ENCODE data around the gene CYP2C18. TPM values are rescaled to one million over a fixed set of nuclear protein-coding genes. Genes with fewer than 3 reads are reported as not detected.
"Not testable (repeated sequence)": the region's sequence is repeated elsewhere in the genome, so short reads cannot be mapped to it uniquely, and the experiment has no call there.

The CYP2C18 gene
- total RNA-seq, 1 donor = not detected

- not testable (repeated sequence) for H3K4me3 ChIP-seq (ENCODE audit: low read length); H3K9me3 ChIP-seq (ENCODE audit: low read depth, low read length); H3K27me3 ChIP-seq (ENCODE audit: insufficient read depth, low read length); H3K4me1 ChIP-seq (ENCODE audit: insufficient read depth, low read length)
Observed at GRCh38 chr10:94682636-94683035, 893 bp upstream of the CYP2C18 start.

GRCh38 chr10:94687625-94688248 is 4.2 kb downstream of the CYP2C18 start:
- H3K9me3 ChIP-seq (ENCODE audit: low read depth, low read length) = no peaks in the 10 kb centered on the region
- no peaks in the 10 kb centered on the region for H3K27me3 ChIP-seq (ENCODE audit: insufficient read depth, low read length)
- H3K4me1 ChIP-seq (ENCODE audit: insufficient read depth, low read length) = no peaks in the 10 kb centered on the region
- no peak overlapping the region for H3K4me3 ChIP-seq (ENCODE audit: low read length)

GRCh38 chr10:94706089-94706488 is 22.6 kb downstream of the CYP2C18 start:
- no peaks in the 10 kb centered on the region for H3K4me1 ChIP-seq (ENCODE audit: insufficient read depth, low read length)
- no peaks in the 10 kb centered on the region for H3K9me3 ChIP-seq (ENCODE audit: low read depth, low read length)
- H3K4me3 ChIP-seq (ENCODE audit: low read length) = no peak overlapping the region
- H3K27me3 ChIP-seq (ENCODE audit: insufficient read depth, low read length) = no peaks in the 10 kb centered on the region

GRCh38 chr10:94710578-94710977 is 27.0 kb downstream of the CYP2C18 start:
- no peaks in the 10 kb centered on the region for H3K4me1 ChIP-seq (ENCODE audit: insufficient read depth, low read length)
- H3K27me3 ChIP-seq (ENCODE audit: insufficient read depth, low read length) = no peaks in the 10 kb centered on the region
- no peak overlapping the region for H3K4me3 ChIP-seq (ENCODE audit: low read length)
- no peaks in the 10 kb centered on the region for H3K9me3 ChIP-seq (ENCODE audit: low read depth, low read length)

GRCh38 chr10:94725871-94726270 is 42.3 kb downstream of the CYP2C18 start:
- Histone ChIP-seq H3K27me3 (ENCODE audit: insufficient read depth, low read length) (no peaks in the 10 kb centered on the region), H3K4me1 (ENCODE audit: insufficient read depth, low read length) (no peaks in the 10 kb centered on the region), H3K4me3 (ENCODE audit: low read length) (no peak overlapping the region), H3K9me3 (ENCODE audit: low read depth, low read length) (no peaks in the 10 kb centered on the region)

- Histone ChIP-seq H3K4me1 (ENCODE audit: insufficient read depth, low read length) (no peaks in the 10 kb centered on the region), H3K27me3 (ENCODE audit: insufficient read depth, low read length) (no peaks in the 10 kb centered on the region), H3K9me3 (ENCODE audit: low read depth, low read length) (no peaks in the 10 kb centered on the region), H3K4me3 (ENCODE audit: low read length) (no peak overlapping the region)
Observed at GRCh38 chr10:94735197-94735596, 51.7 kb downstream of the CYP2C18 start.

GRCh38 chr10:94738588-94738987 is 55.1 kb downstream of the CYP2C18 start:
- Histone ChIP-seq H3K27me3 (ENCODE audit: insufficient read depth, low read length) (no peaks in the 10 kb centered on the region), H3K4me3 (ENCODE audit: low read length) (no peak overlapping the region), H3K4me1 (ENCODE audit: insufficient read depth, low read length) (no peaks in the 10 kb centered on the region), H3K9me3 (ENCODE audit: low read depth, low read length) (no peaks in the 10 kb centered on the region)

- no peak overlapping the region for H3K4me3 ChIP-seq (ENCODE audit: low read length)
- no peaks in the 10 kb centered on the region for H3K9me3 ChIP-seq (ENCODE audit: low read depth, low read length)
- H3K4me1 ChIP-seq (ENCODE audit: insufficient read depth, low read length) = no peaks in the 10 kb centered on the region
- no peaks in the 10 kb centered on the region for H3K27me3 ChIP-seq (ENCODE audit: insufficient read depth, low read length)
Observed at GRCh38 chr10:94747137-94747536, 63.6 kb downstream of the CYP2C18 start.

- no peaks in the 10 kb centered on the region for H3K27me3 ChIP-seq (ENCODE audit: insufficient read depth, low read length)
- H3K4me3 ChIP-seq (ENCODE audit: low read length) = no peak overlapping the region
- H3K4me1 ChIP-seq (ENCODE audit: insufficient read depth, low read length) = no peaks in the 10 kb centered on the region
- H3K9me3 ChIP-seq (ENCODE audit: low read depth, low read length) = no peaks in the 10 kb centered on the region
Observed at GRCh38 chr10:94747838-94748237, 64.3 kb downstream of the CYP2C18 start.

GRCh38 chr10:94757916-94758315 is 74.4 kb downstream of the CYP2C18 start:
- H3K4me1 ChIP-seq (ENCODE audit: insufficient read depth, low read length) = no peaks in the 10 kb centered on the region
- H3K9me3 ChIP-seq (ENCODE audit: low read depth, low read length) = no peaks in the 10 kb centered on the region

GRCh38 chr10:94760586-94761178 is 77.2 kb downstream of the CYP2C18 start:
- no peaks in the 10 kb centered on the region for H3K9me3 ChIP-seq (ENCODE audit: low read depth, low read length)
- H3K4me3 ChIP-seq (ENCODE audit: low read length) = no peak overlapping the region
- no peaks in the 10 kb centered on the region for H3K4me1 ChIP-seq (ENCODE audit: insufficient read depth, low read length)
- H3K27me3 ChIP-seq (ENCODE audit: insufficient read depth, low read length) = no peaks in the 10 kb centered on the region

More at GRCh38 chr10:94757916-94758315, 74.4 kb downstream of the CYP2C18 start:
- no peak overlapping the region for H3K4me3 ChIP-seq (ENCODE audit: low read length)
- H3K27me3 ChIP-seq (ENCODE audit: insufficient read depth, low read length) = no peaks in the 10 kb centered on the region

GRCh38 chr10:94762393-94762792 is 78.9 kb downstream of the CYP2C18 start, which contains the start of gene CYP2C19:
CYP2C19 (plus strand) TSS chr10:94762681; CDS start chr10:94762706, 25 bp downstream.
- Histone ChIP-seq H3K27me3 (ENCODE audit: insufficient read depth, low read length) (no peaks in the 10 kb centered on the region), H3K4me3 (ENCODE audit: low read length) (no peak within 1 kb of the TSS), H3K9me3 (ENCODE audit: low read depth, low read length) (no peaks in the 10 kb centered on the region), H3K4me1 (ENCODE audit: insufficient read depth, low read length) (no peaks in the 10 kb centered on the region)

- not testable (repeated sequence) for H3K4me1 ChIP-seq (ENCODE audit: insufficient read depth, low read length); H3K9me3 ChIP-seq (ENCODE audit: low read depth, low read length); H3K4me3 ChIP-seq (ENCODE audit: low read length); H3K27me3 ChIP-seq (ENCODE audit: insufficient read depth, low read length)
Observed at GRCh38 chr10:94775425-94775824, 91.9 kb downstream of the CYP2C18 start.

- Histone ChIP-seq H3K4me3 (ENCODE audit: low read length) (no peak overlapping the region), H3K4me1 (ENCODE audit: insufficient read depth, low read length) (no peaks in the 10 kb centered on the region), H3K9me3 (ENCODE audit: low read depth, low read length) (no peaks in the 10 kb centered on the region), H3K27me3 (ENCODE audit: insufficient read depth, low read length) (no peaks in the 10 kb centered on the region)
Observed at GRCh38 chr10:94777886-94778458, 94.4 kb downstream of the CYP2C18 start.

- Histone ChIP-seq H3K9me3 (ENCODE audit: low read depth, low read length) (no peaks in the 10 kb centered on the region), H3K27me3 (ENCODE audit: insufficient read depth, low read length) (no peaks in the 10 kb centered on the region), H3K4me3 (ENCODE audit: low read length) (no peak overlapping the region), H3K4me1 (ENCODE audit: insufficient read depth, low read length) (no peaks in the 10 kb centered on the region)
Observed at GRCh38 chr10:94780844-94781243, 97.3 kb downstream of the CYP2C18 start.

- Histone ChIP-seq H3K9me3 (ENCODE audit: low read depth, low read length) (no peaks in the 10 kb centered on the region), H3K4me1 (ENCODE audit: insufficient read depth, low read length) (no peaks in the 10 kb centered on the region), H3K27me3 (ENCODE audit: insufficient read depth, low read length) (no peaks in the 10 kb centered on the region), H3K4me3 (ENCODE audit: low read length) (no peak overlapping the region)
Observed at GRCh38 chr10:94784256-94784655, 100.7 kb downstream of the CYP2C18 start.
